B cell (primary cell): ENCODE measurements around the gene RALY.

Experiments
- EZH2 ChIP-seq: IDR thresholded peaks from 2 replicates; pipeline ENCODE4 v1.6.1; 2012; ENCODE audit warnings: borderline replicate concordance, low read depth, mild to moderate bottlenecking, moderate library complexity, low read length; ENCODE audit not compliant: insufficient read depth, poor library complexity, severe bottlenecking
- TF ChIP-seq, protein P1 (sequence below): fragments of 200-600 bp; IDR thresholded peaks from one replicate; pipeline ENCODE4 v1.8.0; 2022; ENCODE audit warnings: antibody characterized with exemption, mild to moderate bottlenecking

DNA sequence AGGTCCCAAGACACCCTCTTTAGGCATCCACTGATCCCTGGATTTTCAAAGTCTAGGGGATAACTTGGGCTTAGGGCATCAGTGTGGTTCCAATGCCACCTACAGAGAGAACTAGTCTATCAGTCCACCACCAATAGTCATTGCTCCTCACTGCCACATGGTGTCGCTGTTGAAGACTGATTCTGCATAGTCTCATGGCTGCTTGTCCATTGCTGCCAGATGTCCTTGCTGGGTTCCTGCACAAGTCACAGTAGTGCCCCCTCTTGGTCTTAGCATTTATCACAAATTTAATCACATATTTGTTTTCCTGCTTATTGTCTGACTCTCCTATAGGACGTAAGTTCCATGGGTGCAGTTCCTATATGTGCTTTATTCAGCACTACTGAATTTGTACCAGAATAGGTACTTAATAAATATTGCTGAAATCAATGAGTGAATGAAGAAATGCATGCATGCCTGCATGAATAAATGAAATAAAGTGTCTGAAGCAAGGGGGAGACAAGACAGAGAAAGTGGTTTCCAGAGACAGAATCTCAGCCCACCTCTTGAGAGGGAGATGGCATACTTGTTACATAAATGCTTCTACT is 45.9 kb upstream of the RALY start:
- TF ChIP-seq, protein P1, sequence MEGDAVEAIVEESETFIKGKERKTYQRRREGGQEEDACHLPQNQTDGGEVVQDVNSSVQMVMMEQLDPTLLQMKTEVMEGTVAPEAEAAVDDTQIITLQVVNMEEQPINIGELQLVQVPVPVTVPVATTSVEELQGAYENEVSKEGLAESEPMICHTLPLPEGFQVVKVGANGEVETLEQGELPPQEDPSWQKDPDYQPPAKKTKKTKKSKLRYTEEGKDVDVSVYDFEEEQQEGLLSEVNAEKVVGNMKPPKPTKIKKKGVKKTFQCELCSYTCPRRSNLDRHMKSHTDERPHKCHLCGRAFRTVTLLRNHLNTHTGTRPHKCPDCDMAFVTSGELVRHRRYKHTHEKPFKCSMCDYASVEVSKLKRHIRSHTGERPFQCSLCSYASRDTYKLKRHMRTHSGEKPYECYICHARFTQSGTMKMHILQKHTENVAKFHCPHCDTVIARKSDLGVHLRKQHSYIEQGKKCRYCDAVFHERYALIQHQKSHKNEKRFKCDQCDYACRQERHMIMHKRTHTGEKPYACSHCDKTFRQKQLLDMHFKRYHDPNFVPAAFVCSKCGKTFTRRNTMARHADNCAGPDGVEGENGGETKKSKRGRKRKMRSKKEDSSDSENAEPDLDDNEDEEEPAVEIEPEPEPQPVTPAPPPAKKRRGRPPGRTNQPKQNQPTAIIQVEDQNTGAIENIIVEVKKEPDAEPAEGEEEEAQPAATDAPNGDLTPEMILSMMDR, result peak; percentile 58
- no peak for TF ChIP-seq EZH2
